Panc1 (cell line): ENCODE data around the gene GPR156. TPM values are rescaled to one million over a fixed set of nuclear protein-coding genes. Genes with fewer than 3 reads are reported as not detected.

ENCODE experiments used
- ATAC-seq: fragments of 200-7000 bp; cut with Tn5 transposase; 2 replicates; pipeline ENCODE4 v1.9.1; 2020; ENCODE audit warnings: mild to moderate bottlenecking, moderate library complexity
- BruUV-seq: library from RNA; stranded (reverse); fragments of 400-500 nt; replicated peaks from 2 replicates; lab custom pipeline; 2021; lab: Mats Ljungman, UMichigan
- CTCF ChIA-PET: fragments of 300-600 bp; sonication (Branson Sonifier 250); formaldehyde crosslinking; loops from one replicate; lab custom pipeline; 2022; ENCODE audit warnings: antibody characterized with exemption; lab: Charles Lee
- POLR2A ChIA-PET: fragments of 300-600 bp; sonication (Branson Sonifier 250); formaldehyde crosslinking; loops from one replicate; lab custom pipeline; 2022; ENCODE audit warnings: antibody characterized with exemption; lab: Charles Lee
- DNase-seq: peaks from one replicate; pipeline ENCODE4 v3.0.0-alpha.2; 2010; ENCODE audit warnings: low read depth, low spot score
- H3K27ac ChIP-seq: 2 replicates; pipeline ENCODE4 v1.5.1; 2011; ENCODE audit warnings: mild to moderate bottlenecking, low read length, inconsistent platforms
- H3K27me3 ChIP-seq: fragments of 200-500 bp; sonication (Bioruptor generic); 2 replicates; pipeline ENCODE4 v1.6.0; 2014; ENCODE audit warnings: low read length, inconsistent platforms; ENCODE audit not compliant: control insufficient read depth, insufficient read depth
- H3K36me3 ChIP-seq: fragments of 200-500 bp; sonication (Bioruptor generic); 2 replicates; pipeline ENCODE4 v1.5.1; 2014; ENCODE audit warnings: inconsistent platforms, mild to moderate bottlenecking, low read length, moderate library complexity; ENCODE audit not compliant: control insufficient read depth, insufficient read depth
- H3K4me1 ChIP-seq: 2 replicates; pipeline ENCODE4 v1.5.1; 2011; ENCODE audit warnings: inconsistent platforms, mild to moderate bottlenecking, low read length, moderate library complexity; ENCODE audit not compliant: control insufficient read depth, insufficient read depth
- H3K4me3 ChIP-seq, 2 experiments: 2 replicates each; pipeline ENCODE4 v1.5.1; 2011 to 2012; ENCODE audit warnings: low read depth in 2 of 2, low read length in 2 of 2, mild to moderate bottlenecking in 2 of 2, inconsistent platforms in 1 of 2, moderate library complexity in 1 of 2
- H3K9me3 ChIP-seq: fragments of 200-500 bp; sonication (Bioruptor generic); 2 replicates; pipeline ENCODE4 v1.5.1; 2014; ENCODE audit warnings: low read depth, mild to moderate bottlenecking, inconsistent platforms, low read length, moderate library complexity; ENCODE audit not compliant: control insufficient read depth, insufficient read depth
- POLR2AphosphoS5 ChIP-seq: IDR thresholded peaks from 2 replicates; pipeline ENCODE4 v1.6.1; 2012; ENCODE audit warnings: mild to moderate bottlenecking, low read depth, low read length, moderate library complexity
- REST ChIP-seq, 2 experiments: IDR thresholded peaks; 2 replicates each; pipeline ENCODE4 v1.6.1; 2011 to 2012; ENCODE audit warnings: low read depth in 2 of 2, control low read depth in 1 of 2, low read length in 1 of 2, mild to moderate bottlenecking in 1 of 2, moderate library complexity in 1 of 2; ENCODE audit not compliant: insufficient read depth in 1 of 2
- SIN3A ChIP-seq: IDR thresholded peaks from 2 replicates; pipeline ENCODE4 v1.6.1; 2012; ENCODE audit warnings: low read depth, mild to moderate bottlenecking, low read length, moderate library complexity, borderline replicate concordance; ENCODE audit not compliant: insufficient read depth
- TCF7L2 ChIP-seq: IDR thresholded peaks from 2 replicates; pipeline ENCODE4 v1.6.1; 2011; ENCODE audit warnings: mild to moderate bottlenecking, low read depth, low read length, inconsistent platforms
- in situ Hi-C: cut with HindIII; loops from 2 replicates; pipeline ENCODE4 v1.10.0; 2016; ENCODE audit warnings: low sequenced_read_pairs, low pct_unique_long_range_greater_than_20kb
- intact Hi-C: fragments of 100-400 bp; cut with micrococcal nuclease; formaldehyde crosslinking; loops from one replicate; pipeline ENCODE4 v1.10.0; 2022; ENCODE audit not compliant: unreplicated experiment
- total RNA-seq: library from RNA; stranded (reverse); gene quantifications from one replicate; pipeline ENCODE4 v1.2.1, GENCODE V29; 2021; ENCODE audit not compliant: unreplicated experiment
- TF ChIP-seq, protein P1 (sequence below): fragments of 450-650 bp; IDR thresholded peaks from 2 replicates; pipeline ENCODE4 v1.5.1; 2017; ENCODE audit warnings: mild to moderate bottlenecking

Gene GPR156
- total RNA-seq, 1 experiment from 2014 or later = 0.39 TPM

GRCh38 chr3:120139140-120139539 is 145.9 kb downstream of the GPR156 start:
- DNase-seq (no peak), ATAC-seq (no peak)
- Histone ChIP-seq H3K27me3 (no peaks in the 10 kb centered on the region), H3K4me1 (no peaks in the 10 kb centered on the region), H3K4me3 (no peak overlapping the region), H3K36me3 (no peaks in the 10 kb centered on the region), H3K9me3 (no peaks in the 10 kb centered on the region), H3K27ac (no peak overlapping the region)
- CTCF ChIA-PET = no interaction called here
- POLR2A ChIA-PET = interaction anchor here (0.7 kb wide), 2 partner anchors 43 to 622 kb away, joined by 3 read pairs; no protein-coding TSS in a partner anchor
- BruUV-seq = no TSS peak
- TF ChIP-seq, protein P1, sequence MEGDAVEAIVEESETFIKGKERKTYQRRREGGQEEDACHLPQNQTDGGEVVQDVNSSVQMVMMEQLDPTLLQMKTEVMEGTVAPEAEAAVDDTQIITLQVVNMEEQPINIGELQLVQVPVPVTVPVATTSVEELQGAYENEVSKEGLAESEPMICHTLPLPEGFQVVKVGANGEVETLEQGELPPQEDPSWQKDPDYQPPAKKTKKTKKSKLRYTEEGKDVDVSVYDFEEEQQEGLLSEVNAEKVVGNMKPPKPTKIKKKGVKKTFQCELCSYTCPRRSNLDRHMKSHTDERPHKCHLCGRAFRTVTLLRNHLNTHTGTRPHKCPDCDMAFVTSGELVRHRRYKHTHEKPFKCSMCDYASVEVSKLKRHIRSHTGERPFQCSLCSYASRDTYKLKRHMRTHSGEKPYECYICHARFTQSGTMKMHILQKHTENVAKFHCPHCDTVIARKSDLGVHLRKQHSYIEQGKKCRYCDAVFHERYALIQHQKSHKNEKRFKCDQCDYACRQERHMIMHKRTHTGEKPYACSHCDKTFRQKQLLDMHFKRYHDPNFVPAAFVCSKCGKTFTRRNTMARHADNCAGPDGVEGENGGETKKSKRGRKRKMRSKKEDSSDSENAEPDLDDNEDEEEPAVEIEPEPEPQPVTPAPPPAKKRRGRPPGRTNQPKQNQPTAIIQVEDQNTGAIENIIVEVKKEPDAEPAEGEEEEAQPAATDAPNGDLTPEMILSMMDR = no peak
- TF ChIP-seq TCF7L2 = no peak
- no peak for TF ChIP-seq POLR2AphosphoS5
- no peak for TF ChIP-seq REST (IDR thresholded peaks at IDR 0.05; ENCODE audit: insufficient read depth in 1 of 2, low read depth in 2 of 2, low read length in 1 of 2)
- TF ChIP-seq SIN3A = no peak
- in situ Hi-C loops = no loop called here
- intact Hi-C loops = no loop called here

GRCh38 chr3:120137548-120137947 is 147.5 kb downstream of the GPR156 start:
- in situ Hi-C loops (no loop called here), intact Hi-C loops (no loop called here)
- ATAC-seq (no peak), DNase-seq (no peak)
- ChIA-PET CTCF (no interaction called here), POLR2A (no interaction called here)
- TF ChIP-seq, protein P1 = no peak
- TF ChIP-seq TCF7L2 (no peak), REST (IDR thresholded peaks at IDR 0.05; ENCODE audit: insufficient read depth in 1 of 2, low read depth in 2 of 2, low read length in 1 of 2) (no peak), SIN3A (no peak), POLR2AphosphoS5 (no peak)
- no peaks in the 10 kb centered on the region for H3K27me3 ChIP-seq
- H3K4me1 ChIP-seq = no peaks in the 10 kb centered on the region
- no peak overlapping the region for H3K4me3 ChIP-seq
- no TSS peak for BruUV-seq
- H3K36me3 ChIP-seq = no peaks in the 10 kb centered on the region
- no peak overlapping the region for H3K27ac ChIP-seq
- H3K9me3 ChIP-seq = no peaks in the 10 kb centered on the region
